CD4-positive, alpha-beta T cell treated with Interleukin-4 for 1 hour (primary cell): ENCODE results near the gene TCOF1.

Experiments
- DNase-seq, 2 donors: peaks; one replicate each; pipeline ENCODE4 v3.0.0-alpha.2; 2020 to 2022

TCOF1 gene

GRCh38 chr5:150326707-150327106 is 30.8 kb upstream of the TCOF1 start:
- no peak for DNase-seq

DNA sequence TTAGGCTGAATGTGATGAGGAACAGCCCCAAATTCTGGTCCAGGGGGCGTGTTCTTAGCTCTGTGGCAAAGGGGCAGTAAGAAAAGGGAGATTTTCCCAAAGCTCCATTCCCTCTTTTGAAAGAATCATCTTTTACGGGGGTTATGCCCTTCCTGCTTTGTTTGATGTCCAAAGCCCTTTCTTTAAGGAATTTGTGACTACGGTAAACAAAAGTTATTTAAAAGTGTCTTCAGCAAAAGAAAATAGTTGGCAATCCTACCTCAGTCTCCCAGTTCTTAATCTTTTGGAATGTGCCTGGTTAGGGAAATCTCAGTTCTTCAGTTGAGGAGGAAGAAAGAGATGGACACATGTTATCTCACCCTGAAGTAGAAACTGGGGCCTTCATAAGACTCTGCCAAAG is 30.4 kb upstream of the TCOF1 start:
- no peak for DNase-seq

- DNase-seq, result no peak
These were observed 29.0 kb upstream of the TCOF1 start for GRCh38 chr5:150328515-150328914.

GRCh38 chr5:150329038-150329437 is 28.5 kb upstream of the TCOF1 start:
- no peak for DNase-seq

DNA sequence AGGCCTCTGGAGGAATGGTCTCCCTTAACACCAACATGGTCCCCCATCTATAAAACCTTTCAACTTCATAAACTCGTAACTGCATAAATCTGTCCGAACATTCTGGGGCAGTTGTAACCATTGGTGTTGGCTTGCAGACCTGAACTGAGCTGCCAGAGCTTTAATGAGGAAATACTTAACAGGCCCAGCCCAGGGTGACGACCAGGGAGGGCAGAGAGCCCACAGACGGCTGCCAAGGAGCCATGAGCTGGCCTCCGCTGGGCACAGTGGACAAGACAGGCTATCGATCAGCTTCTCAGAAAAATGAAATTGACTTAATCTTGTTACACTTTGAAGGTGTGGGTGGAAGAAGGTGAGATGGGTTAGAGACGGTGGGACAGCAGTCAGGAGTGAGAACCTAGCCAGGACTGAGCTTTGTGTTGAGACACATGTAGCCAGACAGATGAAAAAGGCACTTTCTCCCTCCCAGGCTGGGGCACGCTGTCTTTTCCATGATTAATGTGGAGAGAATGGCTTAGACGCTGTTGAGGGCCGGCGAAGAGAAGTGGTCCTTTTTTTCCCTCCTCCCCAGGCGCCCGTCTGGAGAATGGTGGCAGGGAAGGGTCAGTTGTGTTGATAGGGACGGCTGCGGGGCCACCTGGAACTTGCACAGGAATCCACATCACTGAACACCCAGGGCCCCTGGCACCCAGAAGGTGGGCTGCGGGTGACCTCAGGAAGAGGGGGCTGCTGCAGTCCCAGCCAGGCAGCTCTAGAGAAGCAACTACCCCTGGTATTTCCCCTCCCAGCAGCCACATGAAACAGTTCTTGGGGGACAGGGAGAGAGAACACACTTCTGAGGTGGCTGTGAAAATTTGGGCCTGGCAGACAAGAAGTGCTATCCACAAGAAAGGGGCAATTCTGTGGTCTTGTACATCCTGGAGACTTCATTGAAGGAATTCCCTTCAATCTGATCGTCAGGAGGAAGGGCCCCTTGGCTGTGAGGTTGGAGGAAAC is 27.3 kb upstream of the TCOF1 start:
- no peak for DNase-seq

DNA sequence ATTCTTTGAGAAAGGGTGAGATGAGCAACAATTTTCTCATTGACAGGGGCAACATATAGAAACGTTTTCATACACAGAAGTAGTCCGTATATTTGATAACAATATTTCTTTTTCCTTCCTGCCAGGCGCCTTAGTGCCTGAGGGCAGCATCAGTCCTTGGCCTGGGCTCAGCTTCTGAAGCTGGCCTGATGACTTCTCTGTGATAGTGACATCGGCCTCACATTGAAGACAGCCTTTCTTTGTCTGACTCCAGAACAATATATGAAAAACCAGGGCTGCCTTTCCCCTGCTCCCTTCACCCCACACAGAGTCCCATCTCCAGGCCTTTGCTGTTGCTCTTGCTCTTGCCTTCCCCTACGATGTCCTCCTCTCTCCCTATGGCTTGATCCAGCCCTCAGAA is 24.1 kb upstream of the TCOF1 start:
- DNase-seq, result no peak

GRCh38 chr5:150335778-150336177 is 21.7 kb upstream of the TCOF1 start:
- no peak for DNase-seq

DNA sequence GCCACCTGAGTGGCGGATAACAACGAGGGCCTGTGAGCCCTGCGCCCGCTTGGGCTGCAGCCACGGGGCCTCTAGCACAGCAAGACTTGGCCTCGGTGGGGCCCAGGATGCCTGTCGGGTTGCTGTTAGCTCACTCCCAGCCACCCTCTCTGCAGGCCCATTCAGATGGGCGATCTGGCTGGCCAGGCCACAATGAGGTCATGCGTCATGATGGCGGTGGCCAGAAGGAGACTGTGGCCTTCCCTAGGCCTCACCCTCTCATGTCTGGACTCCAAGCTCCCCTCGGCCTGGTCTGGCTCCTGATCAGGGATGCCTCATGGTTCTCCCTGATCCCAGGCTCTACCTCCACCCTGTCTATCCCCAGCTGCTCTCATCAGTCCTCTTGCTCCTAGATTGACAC is 19.0 kb upstream of the TCOF1 start:
- no peak for DNase-seq

- DNase-seq, result no peak
These were observed 18.3 kb upstream of the TCOF1 start for GRCh38 chr5:150339165-150339564.

DNA sequence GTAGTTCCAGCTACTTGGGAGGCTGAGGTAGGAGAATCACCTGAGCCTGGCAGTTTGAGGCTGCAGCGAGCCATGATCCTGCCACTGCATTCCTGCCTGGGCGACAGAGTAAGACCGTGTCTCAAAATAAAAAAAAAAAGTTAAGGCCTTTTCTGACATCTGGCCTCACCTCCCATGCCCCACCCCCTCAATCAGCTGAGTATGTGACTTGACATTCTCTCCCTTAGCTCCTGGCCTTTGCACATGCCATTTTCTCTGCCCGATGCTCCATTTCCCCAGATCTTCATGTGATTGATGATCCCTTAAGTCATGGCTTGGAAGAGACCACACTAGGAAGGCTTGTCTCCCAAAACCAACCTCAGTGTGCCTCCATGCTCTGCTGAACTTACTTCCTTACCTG is 17.7 kb upstream of the TCOF1 start:
- DNase-seq, result no peak

DNA sequence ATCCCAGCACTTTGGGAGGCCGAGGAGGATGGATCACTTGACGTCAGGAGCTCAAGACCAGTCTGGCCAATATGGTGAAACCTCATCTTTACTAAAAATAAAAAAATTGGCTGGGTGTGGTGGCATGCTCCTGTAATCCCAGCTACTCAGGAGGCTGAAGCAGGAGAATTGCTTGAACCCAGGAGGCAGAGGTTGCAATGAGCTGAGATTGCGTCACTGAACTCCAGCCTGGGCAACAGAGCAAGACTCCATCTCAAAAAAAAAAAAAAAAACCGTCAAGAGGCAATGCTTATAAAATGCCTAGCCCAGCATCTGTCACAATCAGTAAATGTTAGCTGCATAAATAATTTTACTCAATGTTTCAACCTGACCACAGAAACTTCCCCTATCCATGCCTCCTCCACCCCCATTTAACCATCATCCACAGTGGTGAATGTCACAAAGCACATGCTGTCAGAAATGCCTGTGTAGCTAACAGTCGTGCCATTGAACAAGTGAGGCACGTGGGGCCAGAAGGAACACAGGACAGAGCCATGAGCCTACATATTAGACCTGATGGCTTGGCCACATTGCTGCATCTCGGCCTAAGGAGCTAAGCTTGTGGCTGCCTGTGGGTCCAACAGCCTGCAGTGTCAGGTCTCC is 16.8 kb upstream of the TCOF1 start:
- DNase-seq, result no peak

GRCh38 chr5:150341331-150341730 is 16.2 kb upstream of the TCOF1 start:
- DNase-seq, result no peak

- no peak for DNase-seq
These were observed 15.5 kb upstream of the TCOF1 start for GRCh38 chr5:150341989-150342388.

- no peak for DNase-seq
These were observed 14.9 kb upstream of the TCOF1 start for GRCh38 chr5:150342583-150342982.

- no peak for DNase-seq
These were observed 13.4 kb upstream of the TCOF1 start for GRCh38 chr5:150343994-150344631.

GRCh38 chr5:150345716-150346115 is 11.8 kb upstream of the TCOF1 start:
- DNase-seq, result no peak

DNA sequence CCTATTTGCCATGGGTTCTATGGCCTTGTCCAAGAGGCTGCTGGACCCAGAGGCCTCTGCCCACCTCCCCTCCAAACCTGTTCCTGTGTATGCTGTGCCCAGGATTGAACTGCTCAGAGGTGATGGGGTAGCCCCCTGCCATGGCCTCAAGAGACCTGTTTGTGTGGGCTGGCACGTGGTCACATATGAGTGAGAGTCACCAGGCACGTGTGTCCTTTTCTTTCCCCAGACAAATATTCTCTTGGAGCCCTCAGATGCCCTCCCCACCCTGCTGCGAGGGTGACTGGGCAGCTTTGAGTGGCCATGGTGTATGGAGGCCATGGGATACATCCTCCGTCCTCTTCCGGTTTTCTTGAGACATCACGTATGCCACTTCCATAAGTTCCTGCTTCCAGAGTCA is 10.9 kb upstream of the TCOF1 start:
- DNase-seq, result no peak

- no peak for DNase-seq
These were observed 10.5 kb upstream of the TCOF1 start for GRCh38 chr5:150347003-150347402.

- DNase-seq, result no peak
These were observed 10.0 kb upstream of the TCOF1 start for GRCh38 chr5:150347451-150347850.

DNA sequence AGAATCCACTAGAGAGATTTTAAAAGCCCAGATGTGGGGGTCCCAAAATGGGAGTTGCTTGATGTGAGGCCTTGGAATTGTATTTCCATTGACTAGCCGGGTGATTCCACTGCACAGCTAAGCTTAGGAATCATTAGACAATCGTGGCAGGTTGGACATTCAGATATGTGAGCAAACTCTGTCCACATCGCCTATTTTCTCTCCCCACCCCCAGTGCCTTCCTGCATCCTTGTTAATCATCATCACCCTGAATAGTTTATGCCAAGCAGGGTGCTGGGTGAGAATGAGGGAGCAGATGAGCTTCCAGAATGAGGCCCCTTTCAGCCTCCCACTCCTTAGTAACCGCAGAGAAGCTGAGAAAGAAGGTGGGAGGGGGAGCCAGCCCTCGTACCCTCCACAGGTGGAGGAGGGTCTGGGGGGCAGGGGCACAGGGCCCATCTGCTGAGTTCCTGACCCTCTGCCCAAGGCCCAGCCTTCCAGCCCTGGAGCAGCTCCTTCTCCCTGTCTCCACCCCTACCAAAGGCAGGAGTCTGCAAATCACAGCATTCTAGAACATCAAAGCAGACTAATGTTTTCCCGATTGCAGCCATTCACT is 7.7 kb upstream of the TCOF1 start:
- DNase-seq, result no peak

DNA sequence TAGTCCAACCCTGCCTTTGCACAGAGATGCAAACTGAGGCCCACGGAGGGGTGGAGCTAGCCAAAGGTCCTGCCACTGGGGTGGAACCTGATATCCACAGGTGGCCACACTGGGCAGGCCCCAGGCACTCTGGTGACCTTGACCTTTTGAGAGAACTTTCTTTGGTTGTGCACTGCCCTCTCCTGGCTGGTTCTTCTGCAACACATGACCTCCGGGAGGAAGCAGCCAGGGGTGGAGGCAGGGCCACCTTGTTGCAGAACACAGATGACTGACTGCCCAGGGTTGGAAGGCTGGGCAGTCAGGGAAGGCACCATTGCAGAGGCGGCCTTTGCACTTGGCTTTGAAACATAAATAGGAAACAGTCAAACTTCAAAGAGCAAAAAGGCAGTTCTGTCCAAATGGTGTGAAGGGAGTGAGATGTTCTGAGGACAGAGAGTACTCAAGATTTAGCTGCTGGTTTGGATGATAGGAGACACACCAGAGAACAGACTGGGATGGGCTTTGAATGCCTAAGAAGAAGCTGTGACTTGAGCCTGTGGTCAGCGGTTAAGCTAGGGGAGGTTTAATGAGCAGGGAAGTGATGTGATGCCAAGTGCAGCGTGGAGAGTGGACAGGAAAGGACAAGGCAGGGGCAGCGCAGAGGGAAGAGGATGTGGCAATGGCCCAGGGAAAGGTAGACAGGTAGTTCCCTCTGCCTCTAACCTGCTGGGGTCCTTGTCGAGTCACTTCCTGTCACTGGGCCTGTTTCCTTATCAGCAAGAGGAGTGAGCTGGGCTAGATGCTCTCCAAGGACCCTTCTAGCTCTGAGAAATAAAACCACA is 6.8 kb upstream of the TCOF1 start:
- peak; percentile 53 to 55 for DNase-seq

GRCh38 chr5:150352244-150353031 is 5.1 kb upstream of the TCOF1 start:
- DNase-seq, result no peak
